ENCODE results near the gene TEX51. TPM values are rescaled to one million over a fixed set of nuclear protein-coding genes. Genes with fewer than 3 reads are reported as not detected.

The TEX51 gene
- total RNA-seq, 1 experiment from 2014 or later, result not detected

GRCh38 chr2:126885751-126886210, 12.9 kb upstream of the TEX51 start:
- H3K4me1 ChIP-seq (ENCODE audit: control insufficient read depth in 1 of 2, insufficient read depth in 2 of 2, low read length in 2 of 2), result peaks cover 0 to 13% of the 10 kb centered on the region in 2 experiments; a peak in 3 of 4 replicates
- no peaks in the 10 kb centered on the region for H3K9me2 ChIP-seq (ENCODE audit: insufficient read depth)
- peak overlapping the region; percentile 88 for H3K4me2 ChIP-seq (ENCODE audit: low read length)
- TF ChIP-seq FOSL1 (IDR thresholded peaks at IDR 0.05; ENCODE audit: low read depth) (no peak), POLR2AphosphoS5 (IDR thresholded peaks at IDR 0.05; ENCODE audit: low read depth, low read length) (no peak), REST (IDR thresholded peaks at IDR 0.05; ENCODE audit: low read depth) (no peak)
- intact Hi-C loops (cut with micrococcal nuclease), result no loop called here
- H3K9me3 ChIP-seq (ENCODE audit: control insufficient read depth in 1 of 2, insufficient read depth in 1 of 2, low read depth in 1 of 2, low read length in 2 of 2), result no peaks in the 10 kb centered on the region
- H3K27me3 ChIP-seq (ENCODE audit: insufficient read depth, low read length), result no peaks in the 10 kb centered on the region; the same call in 1 of the 2 replicates
- RAD21 ChIA-PET (ENCODE audit: low non-redundant PET in 1 of 2, low total read pairs in 2 of 2, uncharacterized antibody in 2 of 2, unreplicated experiment in 2 of 2), result interaction anchor here in 1 of 2 experiments (0.6 kb wide), 1 partner anchor 164 kb away, joined by 4 read pairs; no protein-coding TSS in a partner anchor
- no peak overlapping the region for H3K4me3 ChIP-seq (replicated peaks in 1 of 2; ENCODE audit: low read depth in 1 of 2, low read length in 2 of 2)
- no peaks in the 10 kb centered on the region for H4K20me1 ChIP-seq (ENCODE audit: insufficient read depth)
- ATAC-seq (no peak), DNase-seq (ENCODE audit: low read depth, low spot score) (no peak)
- no peaks in the 10 kb centered on the region for H3K79me2 ChIP-seq (ENCODE audit: insufficient read depth, low read length)
- BruUV-seq (replicated peaks), result no TSS peak
- CTCF ChIA-PET, result interaction anchor here (1.0 to 1.2 kb wide), 4 partner anchors 12 to 86 kb away, joined by 3 to 6 read pairs (median 6); no protein-coding TSS in a partner anchor
- no peak overlapping the region; the same call in 1 of the 2 replicates for H3K27ac ChIP-seq (ENCODE audit: low read depth, low read length)
- H3K9ac ChIP-seq (ENCODE audit: low read length), result no peak overlapping the region
- H3K36me3 ChIP-seq (ENCODE audit: control insufficient read depth in 1 of 2, insufficient read depth in 2 of 2, low read length in 2 of 2), result no peaks in the 10 kb centered on the region
- H2AFZ ChIP-seq (ENCODE audit: low read depth, low read length, poor library complexity, severe bottlenecking), result peak overlapping the region; percentile 9
- POLR2A ChIA-PET, result no interaction called here

All from HCT116 (cell line).